Measurements from ENCODE around the gene EVI2B. TPM values are rescaled to one million over a fixed set of nuclear protein-coding genes. Genes with fewer than 3 reads are reported as not detected.

EVI2B gene
- total RNA-seq, 2 experiments from 2014 or later, result 99.1 to 102 TPM

DNA sequence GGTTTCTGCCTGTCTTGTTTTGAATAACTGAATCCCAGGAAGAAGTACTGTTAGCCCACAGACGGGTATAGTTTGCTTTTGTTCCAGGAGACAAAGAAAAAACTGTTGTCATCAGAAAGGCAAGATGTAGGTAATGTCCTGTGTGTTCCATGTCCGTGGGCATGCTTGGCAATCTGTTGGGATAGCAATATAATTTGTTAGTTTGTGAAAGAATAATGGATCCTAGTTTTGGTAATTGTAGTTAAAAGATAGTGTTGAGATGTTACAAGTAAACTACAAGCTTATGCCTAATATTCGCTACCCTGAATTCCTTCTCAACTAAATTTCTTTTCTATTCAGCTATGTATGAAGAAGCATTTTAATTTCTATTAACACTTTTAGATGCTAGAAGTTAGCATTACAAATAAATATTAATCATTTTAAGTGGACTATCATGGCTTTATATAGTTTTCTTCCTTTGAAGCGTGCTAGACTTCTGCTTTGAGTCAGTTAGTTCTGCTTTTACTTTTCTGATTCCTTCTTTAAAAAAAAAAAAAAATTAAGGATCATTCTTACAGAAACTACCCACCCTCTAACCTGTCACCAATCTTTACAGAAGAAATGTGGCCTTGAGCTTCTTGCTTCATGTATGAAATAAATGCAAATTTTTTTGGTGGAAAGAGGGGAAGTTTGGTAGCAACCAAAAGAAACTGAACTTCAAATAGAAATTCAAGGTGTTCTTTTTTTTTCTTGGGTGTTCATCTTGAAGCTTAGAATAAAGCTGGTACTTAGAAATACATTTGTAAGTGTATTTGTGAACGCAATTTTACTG, 5.2 kb upstream of the EVI2B start:
- H3K4me3 Mint-ChIP-seq, result peak overlapping the region; percentile 91
- H3K9me3 Mint-ChIP-seq, result peaks cover 1% of the 10 kb centered on the region
- H3K4me1 ChIP-seq (ENCODE audit: insufficient read depth, low read length), result peaks cover 12% of the 10 kb centered on the region
- peak overlapping the region; percentile 82 for H3K4me3 ChIP-seq (ENCODE audit: low read length)
- ATAC-seq (ENCODE audit: poor library complexity) (no peak), DNase-seq (peak in 3 of 14 experiments; percentile 62 to 66 (median 64))
- H3K27ac ChIP-seq (ENCODE audit: low read depth in 1 of 2, low read length in 2 of 2), result peak overlapping the region; percentile 83 to 87
- no peaks in the 10 kb centered on the region for H3K27me3 Mint-ChIP-seq
- TF ChIP-seq, protein P1, sequence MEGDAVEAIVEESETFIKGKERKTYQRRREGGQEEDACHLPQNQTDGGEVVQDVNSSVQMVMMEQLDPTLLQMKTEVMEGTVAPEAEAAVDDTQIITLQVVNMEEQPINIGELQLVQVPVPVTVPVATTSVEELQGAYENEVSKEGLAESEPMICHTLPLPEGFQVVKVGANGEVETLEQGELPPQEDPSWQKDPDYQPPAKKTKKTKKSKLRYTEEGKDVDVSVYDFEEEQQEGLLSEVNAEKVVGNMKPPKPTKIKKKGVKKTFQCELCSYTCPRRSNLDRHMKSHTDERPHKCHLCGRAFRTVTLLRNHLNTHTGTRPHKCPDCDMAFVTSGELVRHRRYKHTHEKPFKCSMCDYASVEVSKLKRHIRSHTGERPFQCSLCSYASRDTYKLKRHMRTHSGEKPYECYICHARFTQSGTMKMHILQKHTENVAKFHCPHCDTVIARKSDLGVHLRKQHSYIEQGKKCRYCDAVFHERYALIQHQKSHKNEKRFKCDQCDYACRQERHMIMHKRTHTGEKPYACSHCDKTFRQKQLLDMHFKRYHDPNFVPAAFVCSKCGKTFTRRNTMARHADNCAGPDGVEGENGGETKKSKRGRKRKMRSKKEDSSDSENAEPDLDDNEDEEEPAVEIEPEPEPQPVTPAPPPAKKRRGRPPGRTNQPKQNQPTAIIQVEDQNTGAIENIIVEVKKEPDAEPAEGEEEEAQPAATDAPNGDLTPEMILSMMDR (IDR thresholded peaks at IDR 0.05), result no peak
- POLR2A ChIA-PET, result interaction anchor here (0.6 to 9.3 kb wide), 16 partner anchors 10 to 541 kb away, joined by 3 to 157 read pairs (median 4); partner anchors contain the start of genes EVI2B and RNF135
- H3K36me3 ChIP-seq (ENCODE audit: insufficient read depth, low read length), result no peaks in the 10 kb centered on the region
- no peaks in the 10 kb centered on the region for H3K9me3 ChIP-seq (ENCODE audit: control insufficient read depth in 1 of 2, insufficient read depth in 1 of 2, low read length in 2 of 2)
- CTCF ChIA-PET, result interaction anchor here (2.4 kb wide), 1 partner anchor 10 kb away, joined by 7 read pairs; no protein-coding TSS in a partner anchor
- H3K27ac Mint-ChIP-seq, result peak overlapping the region; percentile 93
- peaks cover 43% of the 10 kb centered on the region for H3K36me3 Mint-ChIP-seq (ENCODE audit: low read depth)
- no peaks in the 10 kb centered on the region for H3K27me3 ChIP-seq (ENCODE audit: control insufficient read depth in 1 of 2, insufficient read depth in 2 of 2, low read length in 2 of 2)
- intact Hi-C loops (cut with DNase I, micrococcal nuclease), result loop anchor here (5.0 to 10.0 kb wide), 2 partner anchors 188 to 494 kb away; partner anchors contain the start of gene CRLF3 (in 2 of the 2)
- peaks cover 63% of the 10 kb centered on the region for H3K4me1 Mint-ChIP-seq (ENCODE audit: low read depth)

GRCh38 chr17:31318298-31318801, 4.5 kb upstream of the EVI2B start:
- TF ChIP-seq, protein P1 (IDR thresholded peaks at IDR 0.05), result no peak
- H3K27me3 Mint-ChIP-seq, result no peaks in the 10 kb centered on the region
- ChIA-PET CTCF (interaction anchor here (2.4 kb wide), 1 partner anchor 9 kb away, joined by 7 read pairs; no protein-coding TSS in a partner anchor), POLR2A (interaction anchor here (0.7 to 9.3 kb wide), 7 partner anchors 9 to 348 kb away, joined by 3 to 157 read pairs (median 5); partner anchors contain the start of genes EVI2B and RNF135)
- Histone ChIP-seq H3K9me3 (ENCODE audit: control insufficient read depth in 1 of 2, insufficient read depth in 1 of 2, low read length in 2 of 2) (no peaks in the 10 kb centered on the region), H3K4me1 (ENCODE audit: insufficient read depth, low read length) (peaks cover 12% of the 10 kb centered on the region), H3K27ac (ENCODE audit: low read depth in 1 of 2, low read length in 2 of 2) (peak overlapping the region; percentile 83 to 87), H3K27me3 (ENCODE audit: control insufficient read depth in 1 of 2, insufficient read depth in 2 of 2, low read length in 2 of 2) (no peaks in the 10 kb centered on the region), H3K36me3 (ENCODE audit: insufficient read depth, low read length) (no peaks in the 10 kb centered on the region), H3K4me3 (ENCODE audit: low read length) (peak overlapping the region; percentile 82)
- peaks cover 1% of the 10 kb centered on the region for H3K9me3 Mint-ChIP-seq
- H3K4me1 Mint-ChIP-seq (ENCODE audit: low read depth), result peaks cover 62% of the 10 kb centered on the region
- intact Hi-C loops (cut with DNase I, micrococcal nuclease), result loop anchor here (5.0 to 10.0 kb wide), 2 partner anchors 189 to 494 kb away; partner anchors contain the start of gene CRLF3 (in 2 of the 2)
- H3K4me3 Mint-ChIP-seq, result peak overlapping the region; percentile 91
- peak; percentile 32 to 84 (median 61) for DNase-seq
- ATAC-seq (ENCODE audit: poor library complexity), result peak; percentile 39
- H3K27ac Mint-ChIP-seq, result peak overlapping the region; percentile 93
- H3K36me3 Mint-ChIP-seq (ENCODE audit: low read depth), result peaks cover 50% of the 10 kb centered on the region

DNA sequence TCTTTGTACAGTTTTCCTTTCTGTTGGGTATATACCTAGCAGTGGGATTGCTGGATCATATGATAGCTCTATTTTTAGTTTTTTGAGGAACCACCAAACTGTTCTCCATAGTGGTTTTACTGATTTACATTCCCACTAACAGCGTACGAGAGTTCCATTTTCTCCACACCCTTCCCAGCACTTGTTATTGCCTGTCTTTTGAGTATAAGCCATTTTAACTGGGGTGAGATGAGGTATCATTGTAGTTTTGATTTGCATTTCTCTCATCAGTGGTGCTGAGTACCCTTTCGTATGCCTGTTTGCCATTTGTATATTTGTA, 887 bp upstream of the EVI2B start:
- peak overlapping the region in 1 of 2 donors; percentile 77 for H3K27ac ChIP-seq (ENCODE audit: low read depth in 1 of 2, low read length in 2 of 2)
- Mint-ChIP-seq H3K9me3 (peaks cover 1% of the 10 kb centered on the region), H3K4me1 (ENCODE audit: low read depth) (peaks cover 56% of the 10 kb centered on the region), H3K27me3 (no peaks in the 10 kb centered on the region), H3K27ac (peak overlapping the region; percentile 97), H3K4me3 (peak overlapping the region; percentile 92), H3K36me3 (ENCODE audit: low read depth) (peaks cover 49% of the 10 kb centered on the region)
- ChIA-PET POLR2A (interaction anchor here (0.9 to 1.2 kb wide), 3 partner anchors 14 to 173 kb away, joined by 3 to 4 read pairs (median 4); no protein-coding TSS in a partner anchor), CTCF (interaction anchor here (1.3 kb wide), 1 partner anchor 98 kb away, joined by 4 read pairs; no protein-coding TSS in a partner anchor)
- H3K4me1 ChIP-seq (ENCODE audit: insufficient read depth, low read length), result peaks cover 5% of the 10 kb centered on the region
- H3K27me3 ChIP-seq (ENCODE audit: control insufficient read depth in 1 of 2, insufficient read depth in 2 of 2, low read length in 2 of 2), result no peaks in the 10 kb centered on the region
- no peak overlapping the region for H3K4me3 ChIP-seq (ENCODE audit: low read length)
- no peaks in the 10 kb centered on the region for H3K36me3 ChIP-seq (ENCODE audit: insufficient read depth, low read length)
- intact Hi-C loops (cut with DNase I, micrococcal nuclease), result loop anchor here (5.0 to 10.0 kb wide), 3 partner anchors 173 to 490 kb away; partner anchors contain the start of gene CRLF3 (in 2 of the 2)
- ATAC-seq (ENCODE audit: poor library complexity) (no peak), DNase-seq (no peak)
- TF ChIP-seq, protein P1 (IDR thresholded peaks at IDR 0.05), result no peak
- no peaks in the 10 kb centered on the region for H3K9me3 ChIP-seq (ENCODE audit: control insufficient read depth in 1 of 2, insufficient read depth in 1 of 2, low read length in 2 of 2)
